HL-60 (cell line): ENCODE results near the gene EP300.

Source experiments
- DNase-seq, 2 experiments: peaks; one replicate each; pipeline ENCODE4 v3.0.0-alpha.2; 2010 to 2020; ENCODE audit warnings: low read depth in 1 of 2, low spot score in 1 of 2
- H3K27ac ChIP-seq: fragments of 250-450 bp; sonication (Bioruptor Pico); replicated peaks from 2 replicates; pipeline ENCODE4 v1.5.1; 2020; ENCODE audit warnings: mild to moderate bottlenecking, moderate library complexity
- H3K27me3 ChIP-seq: fragments of 250-450 bp; sonication (Bioruptor Pico); 2 replicates; pipeline ENCODE4 v1.5.1; 2021; ENCODE audit warnings: mild to moderate bottlenecking, moderate library complexity; ENCODE audit not compliant: insufficient read depth, poor library complexity, severe bottlenecking
- H3K4me3 ChIP-seq: replicated peaks from 2 replicates; pipeline ENCODE4 v1.5.1; 2011; ENCODE audit warnings: mild to moderate bottlenecking, control low read depth, low read length; ENCODE audit not compliant: insufficient read depth
- GABPA ChIP-seq: IDR thresholded peaks from 2 replicates; pipeline ENCODE4 v1.6.1; 2012; ENCODE audit warnings: low read depth
- POLR2AphosphoS5 ChIP-seq: IDR thresholded peaks from 2 replicates; pipeline ENCODE4 v1.6.1; 2012; ENCODE audit warnings: low read depth
- SPI1 ChIP-seq: IDR thresholded peaks from 2 replicates; pipeline ENCODE4 v1.6.1; 2012; ENCODE audit warnings: low read depth, mild to moderate bottlenecking, borderline replicate concordance
- TF ChIP-seq, protein P1 (sequence below): IDR thresholded peaks from one replicate; pipeline ENCODE4 v1.5.1; 2011; ENCODE audit warnings: low read length, control low read depth, inconsistent platforms; ENCODE audit not compliant: insufficient read depth
- TF ChIP-seq, protein P2 (sequence below): IDR thresholded peaks from 2 replicates; pipeline ENCODE4 v1.6.1; 2012; ENCODE audit warnings: low read depth; ENCODE audit not compliant: insufficient replicate concordance

The EP300 gene

GRCh38 chr22:41070665-41071331 is 21.6 kb upstream of the EP300 start:
- H3K27me3 ChIP-seq, result no peaks in the 10 kb centered on the region
- peak overlapping the region; percentile 53 for H3K27ac ChIP-seq
- no peak for TF ChIP-seq POLR2AphosphoS5
- TF ChIP-seq SPI1, result no peak
- no peak for TF ChIP-seq GABPA
- TF ChIP-seq, protein P1, sequence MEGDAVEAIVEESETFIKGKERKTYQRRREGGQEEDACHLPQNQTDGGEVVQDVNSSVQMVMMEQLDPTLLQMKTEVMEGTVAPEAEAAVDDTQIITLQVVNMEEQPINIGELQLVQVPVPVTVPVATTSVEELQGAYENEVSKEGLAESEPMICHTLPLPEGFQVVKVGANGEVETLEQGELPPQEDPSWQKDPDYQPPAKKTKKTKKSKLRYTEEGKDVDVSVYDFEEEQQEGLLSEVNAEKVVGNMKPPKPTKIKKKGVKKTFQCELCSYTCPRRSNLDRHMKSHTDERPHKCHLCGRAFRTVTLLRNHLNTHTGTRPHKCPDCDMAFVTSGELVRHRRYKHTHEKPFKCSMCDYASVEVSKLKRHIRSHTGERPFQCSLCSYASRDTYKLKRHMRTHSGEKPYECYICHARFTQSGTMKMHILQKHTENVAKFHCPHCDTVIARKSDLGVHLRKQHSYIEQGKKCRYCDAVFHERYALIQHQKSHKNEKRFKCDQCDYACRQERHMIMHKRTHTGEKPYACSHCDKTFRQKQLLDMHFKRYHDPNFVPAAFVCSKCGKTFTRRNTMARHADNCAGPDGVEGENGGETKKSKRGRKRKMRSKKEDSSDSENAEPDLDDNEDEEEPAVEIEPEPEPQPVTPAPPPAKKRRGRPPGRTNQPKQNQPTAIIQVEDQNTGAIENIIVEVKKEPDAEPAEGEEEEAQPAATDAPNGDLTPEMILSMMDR, result no peak
- TF ChIP-seq, protein P2, sequence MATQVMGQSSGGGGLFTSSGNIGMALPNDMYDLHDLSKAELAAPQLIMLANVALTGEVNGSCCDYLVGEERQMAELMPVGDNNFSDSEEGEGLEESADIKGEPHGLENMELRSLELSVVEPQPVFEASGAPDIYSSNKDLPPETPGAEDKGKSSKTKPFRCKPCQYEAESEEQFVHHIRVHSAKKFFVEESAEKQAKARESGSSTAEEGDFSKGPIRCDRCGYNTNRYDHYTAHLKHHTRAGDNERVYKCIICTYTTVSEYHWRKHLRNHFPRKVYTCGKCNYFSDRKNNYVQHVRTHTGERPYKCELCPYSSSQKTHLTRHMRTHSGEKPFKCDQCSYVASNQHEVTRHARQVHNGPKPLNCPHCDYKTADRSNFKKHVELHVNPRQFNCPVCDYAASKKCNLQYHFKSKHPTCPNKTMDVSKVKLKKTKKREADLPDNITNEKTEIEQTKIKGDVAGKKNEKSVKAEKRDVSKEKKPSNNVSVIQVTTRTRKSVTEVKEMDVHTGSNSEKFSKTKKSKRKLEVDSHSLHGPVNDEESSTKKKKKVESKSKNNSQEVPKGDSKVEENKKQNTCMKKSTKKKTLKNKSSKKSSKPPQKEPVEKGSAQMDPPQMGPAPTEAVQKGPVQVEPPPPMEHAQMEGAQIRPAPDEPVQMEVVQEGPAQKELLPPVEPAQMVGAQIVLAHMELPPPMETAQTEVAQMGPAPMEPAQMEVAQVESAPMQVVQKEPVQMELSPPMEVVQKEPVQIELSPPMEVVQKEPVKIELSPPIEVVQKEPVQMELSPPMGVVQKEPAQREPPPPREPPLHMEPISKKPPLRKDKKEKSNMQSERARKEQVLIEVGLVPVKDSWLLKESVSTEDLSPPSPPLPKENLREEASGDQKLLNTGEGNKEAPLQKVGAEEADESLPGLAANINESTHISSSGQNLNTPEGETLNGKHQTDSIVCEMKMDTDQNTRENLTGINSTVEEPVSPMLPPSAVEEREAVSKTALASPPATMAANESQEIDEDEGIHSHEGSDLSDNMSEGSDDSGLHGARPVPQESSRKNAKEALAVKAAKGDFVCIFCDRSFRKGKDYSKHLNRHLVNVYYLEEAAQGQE, result no peak
- peak in 1 of 2 experiments; percentile 68 for DNase-seq
- no peak overlapping the region for H3K4me3 ChIP-seq

DNA sequence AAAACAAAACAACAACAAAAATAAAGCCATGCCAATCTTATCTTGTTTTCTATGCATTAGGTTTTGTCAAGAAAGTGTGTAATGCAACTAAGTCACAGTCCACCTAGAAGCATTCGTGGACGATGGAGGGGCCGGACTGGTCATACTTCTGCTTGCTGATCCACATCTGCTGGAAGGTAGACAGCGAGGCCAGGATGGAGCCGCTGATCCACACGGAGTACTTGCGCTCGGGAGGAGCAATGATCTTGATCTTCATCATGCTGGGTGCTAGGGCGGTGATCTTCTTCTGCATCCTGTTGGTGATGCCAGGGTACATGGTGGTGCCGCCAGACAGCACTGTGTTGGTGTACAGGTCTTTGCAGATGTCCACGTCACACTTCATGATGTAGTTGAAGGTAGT is 18.3 kb upstream of the EP300 start:
- H3K4me3 ChIP-seq, result no peak overlapping the region
- TF ChIP-seq, protein P1, result no peak
- TF ChIP-seq GABPA, result no peak
- TF ChIP-seq POLR2AphosphoS5, result no peak
- TF ChIP-seq, protein P2, result no peak
- TF ChIP-seq SPI1, result no peak
- DNase-seq, result no peak
- H3K27me3 ChIP-seq, result no peaks in the 10 kb centered on the region
- no peak overlapping the region for H3K27ac ChIP-seq

GRCh38 chr22:41074466-41074865 is 17.9 kb upstream of the EP300 start:
- DNase-seq, result no peak
- no peak overlapping the region for H3K4me3 ChIP-seq

More at GRCh38 chr22:41074466-41074865, 17.9 kb upstream of the EP300 start:
- TF ChIP-seq POLR2AphosphoS5 (no peak), GABPA (no peak), SPI1 (no peak)
- TF ChIP-seq, protein P1, result no peak
- TF ChIP-seq, protein P2, result no peak
- H3K27ac ChIP-seq, result no peak overlapping the region
- H3K27me3 ChIP-seq, result no peaks in the 10 kb centered on the region
